Adipose tissue (tissue), 3 donors: ENCODE results near the gene HK1. TPM values are rescaled to one million over a fixed set of nuclear protein-coding genes. Genes with fewer than 3 reads are reported as not detected.
"Not testable (repeated sequence)": the region's sequence is repeated elsewhere in the genome, so short reads cannot be mapped to it uniquely, and the experiment has no call there.

ENCODE experiments used
- H3K27ac ChIP-seq: one replicate; pipeline ENCODE4 v1.5.1; 2013; ENCODE audit warnings: low read depth, low read length
- WGBS, 3 donors: extraction: QIAGEN DNeasy Blood & Tissue Kit; methylation state at CpG; one replicate each; pipeline ENCODE4 v1.1.7; 2013; 5-methylcytosine and 5-hydroxymethylcytosine counted together
- polyA plus RNA-seq, 3 donors: library from polyadenylated mRNA; stranded (reverse); fragments of 200-250 nt; gene quantifications; one replicate each; pipeline ENCODE4 v1.2.3, GENCODE V29; 2013
- donor health status: healthy with polysubstance abuse.
- donor health status: Bipolar disorder and iron deficiency.
- donor health status: healthy.

Gene HK1
- polyA plus RNA-seq, 3 donors = 12.2 to 52.5 (median 29.6) TPM

DNA sequence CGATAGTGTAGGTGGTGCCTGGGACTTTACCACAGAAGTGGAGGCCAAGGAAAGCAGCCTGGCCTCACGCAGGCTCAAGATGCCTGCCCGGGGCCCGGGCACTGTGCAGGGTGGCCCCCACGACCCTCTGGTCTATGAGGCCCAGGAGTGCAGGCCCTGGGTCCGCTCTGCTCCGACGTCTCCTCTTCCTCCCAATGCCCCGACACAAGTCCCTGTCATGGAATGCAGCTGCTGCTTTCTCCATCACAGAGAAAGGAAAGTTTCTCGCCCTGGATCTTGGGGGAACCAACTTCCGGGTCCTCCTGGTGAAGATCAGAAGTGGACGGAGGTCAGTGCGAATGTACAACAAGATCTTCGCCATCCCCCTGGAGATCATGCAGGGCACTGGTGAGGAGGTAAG lies 28.3 kb upstream of the HK1 start:
- H3K27ac ChIP-seq = no peak overlapping the region
- WGBS, 3 donors = 88 to 95% (median 95%) methylated on average over 14 of the region's 14 CpGs

DNA sequence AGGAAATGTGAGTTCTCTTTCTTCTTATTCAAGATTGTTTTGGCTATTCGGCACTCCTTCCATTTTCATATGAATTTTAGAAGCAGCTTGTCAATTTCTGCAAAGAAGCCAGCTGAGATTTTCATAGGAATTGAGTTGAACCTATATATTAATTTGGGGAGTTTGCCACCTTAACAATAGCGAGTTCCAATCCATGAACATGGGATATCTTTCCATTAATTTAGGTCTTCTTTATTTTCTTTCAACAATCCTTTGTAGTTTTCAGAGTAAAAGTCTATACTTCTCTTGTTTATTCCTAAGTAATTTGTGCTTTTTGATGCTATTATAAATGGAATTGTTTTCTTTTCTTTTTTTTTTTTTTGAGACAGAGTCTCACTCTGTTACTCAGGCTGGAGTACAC lies 26.9 kb upstream of the HK1 start:
- WGBS, 3 donors = 95 to 97% (median 96%) methylated on average over 2 of the region's 2 CpGs
- not testable (repeated sequence) for H3K27ac ChIP-seq

DNA sequence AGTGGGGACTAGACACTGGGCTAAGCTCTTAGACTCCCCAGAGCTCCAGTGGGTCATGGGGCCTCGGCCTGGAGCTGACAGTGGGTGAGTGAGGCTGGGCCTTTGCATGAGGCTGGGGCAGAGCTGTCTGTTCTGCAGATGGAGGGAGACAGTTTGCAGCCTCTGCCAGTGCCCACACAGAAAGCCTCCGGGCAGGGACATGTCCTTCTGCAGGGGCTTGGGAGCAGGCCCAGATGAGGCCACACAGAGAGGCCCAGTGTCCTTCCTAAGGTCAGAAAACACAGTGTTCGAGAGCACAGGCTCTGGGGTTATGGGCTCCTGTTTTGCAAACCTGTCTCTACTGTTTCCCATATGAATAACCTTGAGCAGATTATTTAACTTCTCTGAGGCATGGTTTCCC lies 25.1 kb upstream of the HK1 start:
- no peak overlapping the region for H3K27ac ChIP-seq
- 77 to 97% (median 82%) methylated on average over 3 of the region's 3 CpGs for WGBS, 3 donors

DNA sequence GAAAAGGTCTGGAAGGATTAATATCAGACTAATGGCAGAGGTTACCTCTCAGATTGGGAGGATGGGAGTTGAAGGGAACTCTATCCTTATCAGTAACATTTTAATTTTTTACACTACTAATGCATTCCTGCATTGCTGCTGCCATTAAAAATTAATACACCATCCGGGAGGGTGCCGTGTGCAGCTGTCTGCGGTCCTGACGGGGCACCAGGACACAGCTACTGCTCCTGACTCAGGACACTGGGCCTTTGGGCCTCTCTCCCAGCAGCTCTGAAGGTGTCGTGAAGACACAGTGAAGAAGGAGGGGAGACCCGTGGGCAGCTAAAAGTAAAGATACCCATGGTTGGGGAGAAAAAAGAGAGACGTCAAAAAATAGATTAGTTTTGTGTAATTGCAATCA lies 23.4 kb upstream of the HK1 start:
- WGBS, 3 donors = 60 to 80% (median 76%) methylated on average over 7 of the region's 7 CpGs
- no peak overlapping the region for H3K27ac ChIP-seq

DNA sequence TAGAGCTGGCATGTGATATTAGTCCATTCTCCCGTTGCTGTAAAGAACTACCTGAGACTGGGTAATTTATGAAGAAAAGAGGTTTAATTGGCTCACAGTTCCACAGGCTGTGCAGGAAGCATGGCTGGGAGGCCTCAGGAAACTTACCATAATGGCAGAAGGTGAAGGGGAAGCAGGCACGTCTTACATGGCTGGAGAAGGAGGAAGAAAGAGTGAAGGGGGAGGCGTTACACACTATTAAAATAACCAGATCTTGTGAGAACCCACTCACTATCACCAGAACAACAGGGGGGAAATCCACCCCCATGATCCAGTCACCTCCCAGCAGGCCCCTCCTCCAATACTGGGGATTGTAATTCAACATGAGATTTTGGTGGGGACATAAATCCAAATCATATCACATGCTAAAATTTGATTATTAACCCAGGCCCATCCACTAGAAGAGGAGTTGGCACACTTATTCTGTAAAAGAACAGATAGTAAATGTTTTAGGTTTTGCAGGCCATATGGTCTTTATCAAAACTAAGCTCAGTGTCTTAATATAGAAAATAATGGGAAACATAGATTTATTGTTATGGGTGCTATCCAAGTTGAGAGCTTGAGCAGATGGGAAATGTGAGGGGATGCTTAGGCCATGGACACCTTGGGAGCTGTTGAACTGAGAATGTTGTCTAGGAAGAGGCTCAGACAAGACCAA lies 18.6 kb upstream of the HK1 start:
- 71 to 94% (median 75%) methylated on average over 3 of the region's 3 CpGs for WGBS, 3 donors
- no peak overlapping the region for H3K27ac ChIP-seq

DNA sequence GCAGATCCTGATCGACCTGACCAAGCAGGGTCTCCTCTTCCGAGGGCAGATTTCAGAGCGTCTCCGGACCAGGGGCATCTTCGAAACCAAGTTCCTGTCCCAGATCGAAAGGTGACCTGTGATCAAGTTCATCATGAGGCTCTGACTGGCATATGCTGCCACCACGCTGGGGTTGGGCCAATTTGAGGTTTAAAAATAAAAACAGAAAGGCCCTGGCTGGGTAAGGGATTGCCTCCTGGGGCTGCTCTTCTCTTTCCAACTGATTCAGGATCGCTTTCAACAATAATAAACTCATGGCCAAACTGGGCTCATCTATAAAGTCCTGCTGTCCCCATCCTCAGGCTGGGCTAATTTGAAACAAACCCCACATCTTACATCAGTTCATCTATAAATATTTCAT lies 17.1 kb upstream of the HK1 start:
- 84 to 92% (median 91%) methylated on average over 8 of the region's 8 CpGs for WGBS, 3 donors
- no peak overlapping the region for H3K27ac ChIP-seq

DNA sequence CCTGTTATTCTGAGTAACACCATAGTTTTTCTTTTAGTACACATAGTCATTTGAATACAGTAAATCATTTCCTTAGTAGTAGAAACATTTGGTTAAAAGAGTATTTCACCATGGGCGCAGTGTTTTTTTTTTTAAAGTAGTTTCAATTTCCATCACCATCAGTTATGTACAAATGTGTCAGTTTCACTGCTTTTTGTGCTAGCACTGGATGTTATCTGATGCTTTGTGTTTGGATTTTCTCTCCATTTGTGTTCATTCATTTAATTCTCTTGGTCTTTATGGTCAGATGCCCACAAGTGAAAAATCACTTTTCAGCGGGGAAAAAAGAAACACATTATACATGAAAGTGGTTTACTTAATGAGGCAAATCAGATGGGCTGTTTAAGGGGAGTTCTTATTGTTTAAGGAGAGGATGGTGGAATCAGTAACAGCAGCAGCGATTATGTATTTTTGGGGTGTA lies 16.0 kb upstream of the HK1 start:
- WGBS, 3 donors = 80 to 81% (median 80%) methylated on average over 3 of the region's 3 CpGs
- H3K27ac ChIP-seq = no peak overlapping the region

DNA sequence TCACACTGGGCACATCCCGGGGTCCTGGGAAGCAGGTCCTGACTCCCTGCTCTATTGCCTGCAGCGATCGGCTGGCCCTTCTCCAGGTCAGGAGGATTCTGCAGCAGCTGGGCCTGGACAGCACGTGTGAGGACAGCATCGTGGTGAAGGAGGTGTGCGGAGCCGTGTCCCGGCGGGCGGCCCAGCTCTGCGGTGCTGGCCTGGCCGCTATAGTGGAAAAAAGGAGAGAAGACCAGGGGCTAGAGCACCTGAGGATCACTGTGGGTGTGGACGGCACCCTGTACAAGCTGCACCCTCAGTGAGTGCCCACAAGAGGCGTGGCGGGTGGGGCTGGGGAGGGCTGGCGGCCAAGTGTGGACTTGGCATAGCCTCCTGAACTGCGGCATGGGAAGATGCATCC lies 12.8 kb upstream of the HK1 start:
- H3K27ac ChIP-seq = no peak overlapping the region
- WGBS, 3 donors = 87 to 93% (median 91%) methylated on average over 17 of the region's 17 CpGs

DNA sequence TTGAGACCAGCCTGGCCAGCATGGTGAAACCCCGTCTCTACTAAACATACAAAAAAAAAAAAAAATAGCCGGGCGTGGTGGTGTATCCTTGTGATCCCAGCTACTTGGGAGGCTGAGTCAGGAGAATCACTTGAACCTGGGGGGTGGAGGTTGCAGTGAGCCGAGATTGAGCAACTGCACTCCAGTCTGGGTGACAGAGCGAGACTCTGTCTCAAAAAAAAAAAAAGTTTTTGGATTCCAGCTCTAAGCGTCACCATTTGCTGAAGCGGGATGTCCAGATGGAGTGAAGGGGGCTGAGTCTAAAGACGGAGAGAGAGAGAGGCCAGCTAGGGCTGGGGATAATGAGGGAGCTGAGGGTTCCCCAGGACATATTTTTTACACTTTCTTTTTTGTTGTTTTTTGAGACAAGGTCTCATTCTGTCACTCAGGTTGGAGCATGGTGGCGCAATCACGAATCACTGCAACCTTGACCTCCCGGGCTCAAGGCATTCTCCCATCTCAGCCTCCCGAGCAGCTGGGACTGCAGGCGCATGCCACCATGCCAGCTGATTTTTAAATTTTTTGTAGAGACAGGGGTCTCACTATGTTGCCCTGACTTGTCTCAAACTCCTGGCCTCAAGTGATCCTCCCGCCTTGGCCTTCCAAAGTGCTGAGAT lies 9.4 kb upstream of the HK1 start:
- no peak overlapping the region for H3K27ac ChIP-seq
- 88 to 93% (median 92%) methylated on average over 14 of the region's 14 CpGs for WGBS, 3 donors

DNA sequence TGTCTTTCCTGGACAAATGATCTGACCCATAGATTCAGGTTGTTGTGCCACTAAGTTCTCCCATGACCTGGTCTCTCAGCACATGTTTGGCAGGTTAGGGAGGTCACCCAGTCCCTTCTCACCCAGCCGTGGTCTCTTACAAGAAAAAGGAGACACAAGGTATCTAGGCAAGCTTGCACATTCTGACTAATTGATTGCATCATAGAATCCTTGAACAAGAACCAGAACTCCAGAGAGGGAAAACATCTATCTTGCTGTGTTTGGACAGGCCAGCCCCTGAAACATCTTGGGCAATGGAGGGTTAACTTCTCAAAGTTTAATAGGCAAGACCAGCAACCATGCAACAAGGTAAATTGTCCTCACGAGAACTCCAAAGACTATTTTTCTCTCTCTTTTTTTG lies 8.5 kb upstream of the HK1 start:
- WGBS, 3 donors = 61 to 74% (median 66%) methylated on average over 2 of the region's 2 CpGs

DNA sequence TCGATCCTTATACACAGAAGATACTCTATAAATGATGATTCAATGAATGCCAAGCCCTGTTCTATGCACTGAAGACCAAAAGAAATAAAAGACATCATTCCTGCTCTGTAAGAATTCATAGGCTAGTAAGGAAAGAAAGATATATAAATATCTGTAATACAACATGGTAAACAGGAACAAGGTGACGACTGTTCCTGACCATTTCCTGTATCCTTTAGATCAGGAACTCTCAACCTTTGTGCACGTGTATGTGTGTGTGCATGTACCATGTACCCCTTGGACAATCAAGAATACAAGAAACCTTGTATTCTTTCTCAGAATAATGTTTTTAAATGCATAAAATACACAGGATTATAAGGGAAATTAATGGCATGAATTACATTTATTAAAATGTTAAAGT lies 7.3 kb upstream of the HK1 start:
- 44 to 74% (median 51%) methylated on average over 3 of the region's 3 CpGs for WGBS, 3 donors
- H3K27ac ChIP-seq = no peak overlapping the region

More for the DNA sequence above, 8.5 kb upstream of the HK1 start:
- no peak overlapping the region for H3K27ac ChIP-seq

DNA sequence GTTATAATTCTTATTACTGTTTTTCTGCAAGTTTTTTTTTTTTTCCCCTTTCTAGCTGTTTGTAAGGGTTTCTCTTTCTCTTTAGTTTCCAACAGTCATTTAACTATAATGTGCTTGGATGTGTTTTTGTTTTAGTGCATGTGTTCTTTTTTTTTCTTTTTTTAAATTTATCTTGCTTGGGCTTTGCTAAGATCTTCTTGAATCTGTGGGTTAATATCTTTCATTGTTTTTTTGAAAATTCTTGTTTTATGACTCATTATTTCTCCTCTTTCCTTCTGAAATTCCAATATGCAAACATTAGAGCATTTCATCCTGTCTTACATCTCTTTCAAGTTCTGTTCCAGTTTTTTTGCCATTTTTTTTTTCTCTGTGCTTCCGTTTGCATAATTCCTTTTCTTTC lies 5.7 kb upstream of the HK1 start:
- H3K27ac ChIP-seq = no peak overlapping the region
- 79 to 86% (median 81%) methylated on average over 1 of the region's 1 CpG for WGBS, 3 donors

DNA sequence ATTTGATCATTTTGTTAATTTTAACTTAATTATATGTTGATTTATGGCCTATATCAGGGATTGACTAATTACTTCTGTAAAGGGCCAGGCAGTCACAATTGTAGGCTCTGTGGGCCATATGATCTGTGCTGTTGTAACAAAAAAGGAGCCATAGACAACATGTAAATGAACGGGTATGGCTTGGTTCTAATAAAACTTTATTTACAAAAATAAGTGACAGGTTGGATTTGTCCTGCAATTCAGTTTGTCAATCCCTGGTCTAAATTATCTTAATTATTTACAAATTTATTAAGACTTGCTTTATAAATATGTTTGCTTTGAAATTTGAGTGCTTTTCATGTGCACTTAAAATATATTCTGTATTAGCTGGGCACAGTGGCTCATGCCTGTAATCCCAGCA lies 2.9 kb upstream of the HK1 start:
- no peak overlapping the region for H3K27ac ChIP-seq
- 90 to 100% (median 91%) methylated on average over 1 of the region's 1 CpG for WGBS, 3 donors

DNA sequence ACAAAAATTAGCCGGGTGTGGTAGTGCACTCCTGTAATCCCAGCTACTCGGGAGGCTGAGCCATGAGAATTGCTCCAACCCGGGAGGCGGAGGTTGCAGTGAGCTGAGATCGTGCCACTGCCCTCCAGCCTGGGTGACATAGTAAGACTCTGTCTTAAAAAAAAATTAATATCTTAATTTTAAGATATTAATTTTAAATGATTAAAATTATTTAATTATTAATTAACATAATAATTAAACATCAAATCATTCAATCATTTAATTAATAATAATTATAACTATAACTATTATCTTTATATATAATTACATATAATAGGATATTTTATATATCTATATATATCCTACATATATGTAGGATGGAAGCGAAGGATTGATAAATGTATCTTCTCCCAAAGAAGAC lies 1.8 kb upstream of the HK1 start:
- no peak overlapping the region for H3K27ac ChIP-seq
- 91 to 92% (median 92%) methylated on average over 6 of the region's 6 CpGs for WGBS, 3 donors

DNA sequence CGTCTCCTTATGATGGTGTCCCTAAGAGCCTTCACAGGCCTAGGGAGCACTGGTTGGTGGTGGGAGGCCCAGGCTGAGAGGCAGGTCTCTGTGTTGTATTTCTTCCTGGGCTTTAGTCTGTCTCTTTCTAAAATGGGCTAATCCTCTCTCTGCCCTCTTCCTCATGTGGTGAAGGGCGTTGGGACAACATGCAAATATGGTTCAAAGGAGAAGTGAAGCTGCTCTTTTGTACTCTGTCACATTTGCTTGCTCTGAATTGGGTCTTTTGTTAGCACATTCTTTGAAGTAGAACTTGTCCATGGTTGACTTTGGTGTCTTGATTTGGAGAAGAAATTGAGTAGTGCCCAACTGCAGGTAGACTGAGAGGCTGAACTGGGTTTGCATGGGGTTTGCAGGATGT lies 814 bp downstream of the HK1 start:
- no peak overlapping the region for H3K27ac ChIP-seq
- WGBS, 3 donors = 70 to 86% (median 85%) methylated on average over 2 of the region's 2 CpGs

DNA sequence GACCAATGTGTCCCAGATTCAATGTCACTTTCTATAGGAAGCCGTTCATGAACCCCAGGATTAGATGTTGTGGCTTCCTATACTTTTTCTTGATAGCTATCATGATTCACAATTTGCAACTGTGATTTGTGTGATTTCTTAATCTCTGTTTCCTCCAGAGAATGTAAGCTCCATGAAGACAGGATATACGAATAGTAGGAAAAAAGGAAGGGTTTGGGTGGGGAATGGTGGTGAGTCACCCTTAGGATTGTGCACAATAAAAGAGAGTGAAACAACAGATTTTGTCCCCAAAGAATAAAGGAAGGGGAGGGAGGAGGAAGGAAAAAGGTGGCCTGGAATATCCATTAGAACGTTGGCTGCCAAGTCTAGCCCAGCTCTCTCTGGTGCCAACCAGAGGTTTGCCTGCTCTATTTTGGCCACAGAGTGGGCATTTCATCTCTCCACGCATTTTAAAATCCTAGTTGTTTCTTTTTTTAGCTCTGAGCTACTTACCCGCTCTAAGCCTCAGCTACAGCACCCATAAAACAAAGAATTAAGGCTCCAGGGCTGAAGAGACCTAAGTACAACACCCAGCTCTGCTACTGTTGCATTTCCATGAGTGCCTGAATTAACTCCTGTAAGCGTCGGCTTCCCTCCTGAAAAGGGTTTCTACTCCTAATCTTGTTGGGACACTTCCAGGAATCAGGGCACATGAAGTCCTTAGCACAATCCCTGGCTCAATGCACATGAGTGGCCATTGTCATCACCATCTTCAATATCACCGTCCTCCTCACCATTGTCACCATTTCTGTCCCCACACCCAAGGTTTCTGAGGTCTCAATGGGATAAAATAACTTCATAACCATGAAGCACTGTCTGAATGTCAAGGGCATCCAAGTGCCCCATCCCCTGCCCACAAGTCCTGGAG lies 3.5 kb downstream of the HK1 start:
- H3K27ac ChIP-seq = no peak overlapping the region
- WGBS, 3 donors = 80 to 82% (median 82%) methylated on average over 8 of the region's 8 CpGs

DNA sequence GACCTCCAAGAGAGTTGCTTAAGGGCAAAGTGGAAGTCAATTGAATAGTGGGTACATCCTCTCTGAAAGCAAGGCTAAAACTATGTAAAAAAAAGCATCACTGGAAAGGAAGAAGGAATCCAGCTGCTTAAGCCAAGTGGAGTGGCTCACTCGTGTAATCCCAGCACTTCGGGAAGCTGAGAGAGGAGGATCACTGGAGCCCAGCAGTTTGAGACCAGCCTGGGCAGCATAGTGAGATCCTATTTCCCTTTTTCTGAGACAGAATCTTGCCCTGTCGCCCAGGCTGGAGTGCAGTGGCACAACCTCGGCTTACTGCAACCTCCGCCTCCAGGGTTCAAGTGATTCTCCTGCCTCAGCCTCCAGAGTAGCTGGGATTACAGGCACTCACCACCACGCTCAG lies 6.1 kb downstream of the HK1 start:
- H3K27ac ChIP-seq = not testable (repeated sequence)
- WGBS, 3 donors = 73 to 85% (median 79%) methylated on average over 6 of the region's 6 CpGs

DNA sequence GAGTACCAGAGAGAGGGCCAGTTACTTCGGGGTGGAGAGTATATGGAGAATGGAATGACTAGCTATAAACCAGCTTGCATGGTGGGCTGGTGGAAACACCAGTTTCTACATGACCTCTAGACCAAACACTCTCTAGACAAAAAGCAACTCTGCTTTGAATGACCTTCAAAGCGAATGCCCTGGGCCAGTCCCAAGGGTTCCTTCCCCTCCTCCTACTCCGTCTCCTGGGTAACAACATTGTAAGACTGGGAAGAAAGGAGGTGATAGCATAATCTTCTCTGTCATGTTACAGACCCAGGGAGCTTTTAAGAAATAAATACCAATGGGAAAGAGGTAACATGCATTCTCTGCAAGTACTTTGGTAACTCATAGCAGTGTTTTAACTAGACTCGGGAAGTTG lies 7.4 kb downstream of the HK1 start:
- 60 to 84% (median 72%) methylated on average over 4 of the region's 4 CpGs for WGBS, 3 donors
- H3K27ac ChIP-seq = no peak overlapping the region

DNA sequence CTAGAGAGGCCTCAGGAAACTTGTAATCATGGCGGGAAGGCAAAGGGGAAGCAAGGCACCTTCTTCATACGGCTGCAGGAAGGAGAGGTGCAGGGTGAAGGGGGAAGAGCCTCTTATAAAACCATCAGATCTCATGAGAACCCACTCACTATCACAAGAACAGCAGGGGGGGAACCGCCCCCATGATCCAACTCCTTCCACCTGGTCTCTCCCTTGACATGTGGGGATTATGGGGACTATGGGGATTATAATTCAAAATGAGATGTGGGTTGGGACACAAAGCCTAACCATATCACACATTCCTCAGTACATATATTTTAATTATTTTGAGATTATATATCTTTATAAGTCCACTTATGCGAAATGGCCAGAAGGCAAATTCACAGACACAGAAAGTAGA lies 8.9 kb downstream of the HK1 start:
- H3K27ac ChIP-seq = no peak overlapping the region
- WGBS, 3 donors = 63 to 81% (median 64%) methylated on average over 3 to 4 of the region's 4 CpGs
